Measurements from ENCODE around the gene MED6.

DNA sequence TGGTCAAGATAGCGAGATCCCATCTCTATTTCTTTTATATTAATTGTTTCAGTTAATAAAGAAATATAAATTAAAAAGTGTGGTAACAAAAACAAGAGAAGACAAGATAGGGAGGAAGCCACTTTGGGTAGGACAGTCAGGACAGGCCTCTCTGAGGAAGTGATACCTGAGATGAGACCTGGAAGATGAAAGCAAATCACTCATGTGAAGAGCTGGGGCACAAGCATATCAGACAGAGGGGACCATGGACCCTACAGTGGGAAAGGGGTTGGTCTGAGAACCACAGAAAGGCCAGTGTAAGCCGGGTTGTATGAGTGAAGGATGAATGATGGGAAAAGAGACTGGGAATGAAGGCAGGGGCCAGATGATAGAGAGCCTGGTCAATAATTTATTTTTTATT lies 1.8 kb upstream of the MED6 start:
- TF ChIP-seq, protein P1, sequence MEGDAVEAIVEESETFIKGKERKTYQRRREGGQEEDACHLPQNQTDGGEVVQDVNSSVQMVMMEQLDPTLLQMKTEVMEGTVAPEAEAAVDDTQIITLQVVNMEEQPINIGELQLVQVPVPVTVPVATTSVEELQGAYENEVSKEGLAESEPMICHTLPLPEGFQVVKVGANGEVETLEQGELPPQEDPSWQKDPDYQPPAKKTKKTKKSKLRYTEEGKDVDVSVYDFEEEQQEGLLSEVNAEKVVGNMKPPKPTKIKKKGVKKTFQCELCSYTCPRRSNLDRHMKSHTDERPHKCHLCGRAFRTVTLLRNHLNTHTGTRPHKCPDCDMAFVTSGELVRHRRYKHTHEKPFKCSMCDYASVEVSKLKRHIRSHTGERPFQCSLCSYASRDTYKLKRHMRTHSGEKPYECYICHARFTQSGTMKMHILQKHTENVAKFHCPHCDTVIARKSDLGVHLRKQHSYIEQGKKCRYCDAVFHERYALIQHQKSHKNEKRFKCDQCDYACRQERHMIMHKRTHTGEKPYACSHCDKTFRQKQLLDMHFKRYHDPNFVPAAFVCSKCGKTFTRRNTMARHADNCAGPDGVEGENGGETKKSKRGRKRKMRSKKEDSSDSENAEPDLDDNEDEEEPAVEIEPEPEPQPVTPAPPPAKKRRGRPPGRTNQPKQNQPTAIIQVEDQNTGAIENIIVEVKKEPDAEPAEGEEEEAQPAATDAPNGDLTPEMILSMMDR (IDR thresholded peaks at IDR 0.05), result no peak
- no peak for TF ChIP-seq POLR2A (IDR thresholded peaks at IDR 0.05)
